OCI-LY3 (cell line): ENCODE results near the gene ADAM33.

ENCODE experiments used
- CTCF ChIP-seq: fragments of 200-600, 300-600 bp; sonication (generic); IDR thresholded peaks from 2 replicates; pipeline ENCODE4 v1.5.1; 2014; ENCODE audit warnings: antibody characterized with exemption, low read length, low read depth
- EZH2phosphoT487 ChIP-seq: fragments of 200-600 bp; shearing (Covaris generic); IDR thresholded peaks from 2 replicates; pipeline ENCODE4 v1.6.1; 2018; ENCODE audit warnings: antibody characterized with exemption, mixed run types, low read depth

DNA sequence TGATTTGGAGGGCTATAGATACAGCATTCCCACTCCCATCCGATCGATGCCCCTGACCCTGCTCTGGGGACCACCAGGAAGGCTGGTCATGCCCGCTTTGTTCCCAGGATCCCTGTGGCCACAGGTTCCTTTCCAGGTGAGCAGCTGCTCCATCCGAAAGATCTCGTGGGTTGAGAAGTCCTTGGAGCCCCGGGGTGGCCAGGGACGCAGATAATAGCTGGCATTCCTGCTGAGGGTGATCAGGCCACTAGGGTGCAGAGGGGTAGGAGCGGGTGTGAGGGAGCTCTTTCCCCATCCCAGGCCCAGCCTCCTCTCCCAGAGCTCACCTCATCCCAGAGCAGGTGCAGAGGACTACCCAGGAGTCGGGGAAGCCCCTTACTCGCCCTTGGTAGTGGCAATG lies 7.4 kb downstream of the ADAM33 start:
- TF ChIP-seq CTCF (no peak), EZH2phosphoT487 (no peak)
